Bone marrow (tissue), 2 donors: ENCODE measurements around the gene DNAAF3.

ENCODE experiments used
- DNase-seq, 2 donors: peaks; one replicate each; lab custom pipeline; 2025; lab: John Stamatoyannopoulos, UW

The DNAAF3 gene

DNA sequence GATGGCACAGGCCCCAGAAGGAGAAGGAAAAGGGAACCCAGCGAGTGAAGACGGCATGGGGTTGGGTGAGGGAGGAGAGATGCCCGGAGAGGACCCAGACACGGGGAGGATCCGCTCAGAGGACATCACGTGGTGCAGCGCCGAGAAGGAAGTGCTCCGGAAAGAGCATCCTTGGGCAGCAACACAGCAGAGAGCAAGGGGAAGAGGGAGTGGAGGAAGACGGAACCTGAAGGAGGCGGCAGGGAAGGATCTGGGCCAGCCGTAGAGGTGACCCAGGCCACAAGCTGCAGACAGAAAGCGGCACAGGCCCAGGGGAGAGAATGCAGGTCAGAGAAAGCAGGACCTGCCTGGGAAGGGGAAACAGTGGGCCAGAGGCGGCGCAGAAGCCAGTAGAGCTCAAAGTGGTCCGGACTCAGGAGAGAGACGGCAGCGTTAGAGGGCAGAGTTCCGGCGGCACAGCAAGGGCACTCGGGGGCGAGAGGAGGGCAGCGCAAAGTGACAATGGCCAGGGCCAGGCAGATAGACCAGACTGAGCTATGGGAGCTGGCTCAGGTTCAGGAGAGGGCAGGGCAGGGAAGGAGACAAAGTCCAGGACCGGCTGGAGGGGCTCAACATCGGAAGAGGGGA lies 50.1 kb downstream of the DNAAF3 start:
- peak; percentile 27 to 36 for DNase-seq

DNA sequence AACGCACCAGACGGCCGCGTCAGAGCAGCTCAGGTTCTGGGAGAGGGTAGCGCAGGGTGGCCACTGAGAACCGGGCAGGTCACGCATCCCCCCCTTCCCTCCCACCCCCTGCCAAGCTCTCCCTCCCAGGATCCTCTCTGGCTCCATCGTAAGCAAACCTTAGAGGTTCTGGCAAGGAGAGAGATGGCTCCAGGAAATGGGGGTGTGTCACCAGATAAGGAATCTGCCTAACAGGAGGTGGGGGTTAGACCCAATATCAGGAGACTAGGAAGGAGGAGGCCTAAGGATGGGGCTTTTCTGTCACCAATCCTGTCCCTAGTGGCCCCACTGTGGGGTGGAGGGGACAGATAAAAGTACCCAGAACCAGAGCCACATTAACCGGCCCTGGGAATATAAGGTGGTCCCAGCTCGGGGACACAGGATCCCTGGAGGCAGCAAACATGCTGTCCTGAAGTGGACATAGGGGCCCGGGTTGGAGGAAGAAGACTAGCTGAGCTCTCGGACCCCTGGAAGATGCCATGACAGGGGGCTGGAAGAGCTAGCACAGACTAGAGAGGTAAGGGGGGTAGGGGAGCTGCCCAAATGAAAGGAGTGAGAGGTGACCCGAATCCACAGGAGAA lies 50.9 kb downstream of the DNAAF3 start:
- DNase-seq, result no peak

DNA sequence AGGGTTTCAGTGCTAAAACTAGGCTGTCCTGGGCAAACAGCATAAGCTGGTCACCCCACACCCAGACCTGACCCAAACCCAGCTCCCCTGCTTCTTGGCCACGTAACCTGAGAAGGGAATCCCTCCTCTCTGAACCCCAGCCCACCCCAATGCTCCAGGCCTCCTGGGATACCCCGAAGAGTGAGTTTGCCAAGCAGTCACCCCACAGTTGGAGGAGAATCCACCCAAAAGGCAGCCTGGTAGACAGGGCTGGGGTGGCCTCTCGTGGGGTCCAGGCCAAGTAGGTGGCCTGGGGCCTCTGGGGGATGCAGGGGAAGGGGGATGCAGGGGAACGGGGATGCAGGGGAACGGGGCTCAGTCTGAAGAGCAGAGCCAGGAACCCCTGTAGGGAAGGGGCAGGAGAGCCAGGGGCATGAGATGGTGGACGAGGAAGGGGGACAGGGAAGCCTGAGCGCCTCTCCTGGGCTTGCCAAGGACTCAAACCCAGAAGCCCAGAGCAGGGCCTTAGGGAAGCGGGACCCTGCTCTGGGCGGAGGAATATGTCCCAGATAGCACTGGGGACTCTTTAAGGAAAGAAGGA lies 51.8 kb downstream of the DNAAF3 start:
- DNase-seq, result no peak

DNA sequence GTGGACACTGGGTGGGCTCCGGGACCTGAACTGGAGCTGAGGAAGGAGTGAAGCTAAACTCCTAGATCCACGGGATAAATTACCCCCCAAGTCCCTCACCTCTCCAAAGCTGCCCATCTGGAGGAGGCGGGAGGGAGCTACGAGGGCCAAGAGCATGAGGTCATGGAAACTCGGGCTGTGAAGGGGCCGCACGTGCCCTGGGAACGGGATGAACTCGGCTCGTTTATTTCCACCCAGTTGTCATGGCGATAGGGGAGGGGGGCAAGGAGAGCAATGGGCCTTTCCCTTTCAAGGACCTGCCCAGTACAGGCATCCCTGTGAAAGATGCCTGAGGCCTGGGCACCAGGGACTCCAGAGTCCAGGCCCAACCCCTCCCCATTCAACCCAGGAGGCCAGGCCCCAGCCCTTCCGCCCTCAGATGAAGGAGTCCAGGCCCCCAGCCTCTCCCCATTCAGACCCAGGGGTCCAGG lies 52.8 kb downstream of the DNAAF3 start:
- no peak for DNase-seq

DNA sequence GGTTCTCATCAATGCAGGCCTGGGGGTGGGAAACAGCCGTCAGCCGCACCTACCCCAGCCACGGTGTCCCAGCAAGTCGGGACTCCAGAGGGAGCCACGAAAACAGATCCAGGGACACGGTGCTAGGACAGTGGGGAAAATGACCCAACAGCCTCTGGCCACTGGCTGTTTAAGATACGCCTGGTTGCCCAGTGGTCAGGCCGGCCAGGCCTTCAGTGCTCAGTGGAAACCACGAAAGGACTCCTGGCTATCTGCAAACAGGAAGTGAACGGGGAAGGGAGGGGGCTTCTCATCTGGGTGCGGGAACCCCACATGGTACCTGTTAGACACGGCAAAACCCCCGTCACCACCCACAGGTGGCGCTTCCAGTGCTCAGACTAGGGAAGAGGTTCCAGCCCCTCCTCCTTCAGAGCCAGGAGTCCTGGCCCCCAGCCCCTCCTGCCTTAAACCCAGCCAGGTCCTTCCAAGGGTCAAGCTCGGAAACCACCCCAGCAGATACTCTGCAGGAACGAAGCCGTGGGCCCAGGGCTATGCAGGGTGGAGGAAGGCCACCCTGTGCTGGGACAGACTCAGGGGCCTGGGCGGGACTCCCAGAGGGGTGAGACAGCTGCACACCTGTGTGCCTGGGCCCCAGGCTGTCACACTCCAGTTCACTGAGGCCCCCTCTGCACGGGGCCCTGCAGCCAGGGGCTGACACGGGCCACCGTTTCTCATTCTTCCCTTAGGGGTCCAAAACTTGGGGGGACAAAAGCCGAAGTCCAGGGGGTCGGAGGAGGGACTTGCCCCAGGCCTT lies 53.4 kb downstream of the DNAAF3 start:
- DNase-seq, result no peak

DNA sequence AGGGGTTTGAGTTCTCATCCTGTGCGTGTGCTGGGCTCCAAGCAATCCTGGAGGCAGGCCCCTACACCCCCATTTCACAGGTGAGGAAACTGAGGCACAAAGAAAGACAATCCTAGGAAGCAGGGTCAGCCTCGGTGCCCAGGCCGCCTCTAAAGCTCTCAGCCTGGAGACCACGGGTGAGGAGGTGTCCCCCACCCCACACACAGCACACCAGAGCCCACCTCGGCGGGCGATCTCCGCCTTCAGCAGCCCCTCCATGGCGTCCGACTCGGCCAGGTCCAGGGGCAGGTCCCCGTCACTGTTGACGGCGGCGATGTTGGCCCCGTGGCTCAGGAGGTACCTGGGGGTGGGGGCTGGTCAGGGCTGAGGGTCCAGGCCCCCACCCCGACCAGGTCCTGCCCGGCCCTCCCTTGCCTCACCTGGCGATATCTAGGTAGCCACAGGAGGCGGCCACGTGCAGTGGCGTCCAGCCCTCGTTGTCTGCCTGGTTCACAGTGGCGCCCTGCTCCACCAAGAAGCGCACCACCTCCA lies 54.1 kb downstream of the DNAAF3 start:
- DNase-seq, result no peak

DNA sequence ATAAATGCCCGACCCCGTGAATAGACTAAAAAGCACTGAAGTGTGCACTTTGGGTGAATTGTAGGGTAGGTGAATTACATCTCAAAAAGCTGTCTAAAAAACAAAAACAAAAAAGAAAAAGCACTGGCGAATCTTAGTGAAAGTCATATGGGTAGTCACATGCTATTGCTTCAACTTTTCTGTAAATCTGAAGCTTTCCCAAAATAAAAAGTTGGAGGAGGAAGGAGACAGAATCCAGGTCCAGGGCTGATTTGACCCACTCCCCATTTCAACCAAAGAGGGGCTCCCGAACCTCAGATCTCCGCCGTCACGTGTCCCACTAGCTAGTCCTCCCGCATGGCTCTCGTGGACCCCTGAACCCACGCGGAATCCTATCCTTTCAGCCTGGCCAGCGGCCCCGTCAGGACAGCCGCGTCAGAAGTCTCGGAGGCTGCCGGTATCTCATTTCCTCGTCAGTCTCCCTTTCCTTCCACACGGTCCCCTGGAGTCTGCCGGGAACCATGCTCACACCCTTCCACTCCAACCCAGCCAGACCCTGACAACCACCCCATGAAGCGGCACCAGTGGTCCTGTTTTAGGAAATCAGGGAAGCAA lies 55.1 kb downstream of the DNAAF3 start:
- no peak for DNase-seq

DNA sequence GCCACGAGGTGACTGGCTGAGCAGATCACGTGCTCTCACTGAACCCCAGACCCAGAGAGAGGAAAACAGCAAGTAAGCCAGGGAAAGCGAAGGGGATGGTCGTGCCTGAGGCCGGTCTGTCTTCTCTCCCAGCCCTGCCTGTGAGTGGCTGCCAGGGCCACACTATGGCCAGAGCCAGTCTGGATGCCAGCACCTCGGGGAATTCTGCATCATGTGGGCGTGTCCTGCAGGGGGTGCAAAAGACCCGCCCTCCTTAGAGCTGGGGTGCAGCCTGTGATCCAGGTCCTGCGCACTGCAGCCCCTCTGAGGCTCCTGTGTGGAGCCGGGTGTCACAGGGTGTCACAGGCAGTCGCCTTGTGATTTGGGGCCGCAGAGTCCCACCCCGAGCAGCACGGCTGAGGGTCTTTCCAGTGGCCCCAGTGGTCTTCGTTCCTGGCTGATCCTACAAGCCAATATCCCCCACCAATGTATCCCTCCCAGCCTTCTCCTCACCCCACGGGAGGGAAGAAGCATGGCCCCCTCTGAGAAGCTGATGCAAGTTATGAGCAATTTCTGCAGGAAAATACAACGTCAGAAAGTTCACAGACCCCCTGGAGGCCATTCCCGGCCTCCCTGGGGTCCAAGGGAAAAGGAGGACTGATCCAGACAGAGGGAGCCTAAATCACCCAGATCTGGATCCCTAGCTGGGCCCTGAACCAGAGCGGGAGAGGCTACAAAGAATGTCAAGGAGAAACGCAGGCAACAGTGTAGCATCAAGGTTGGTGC lies 56.7 kb downstream of the DNAAF3 start:
- no peak for DNase-seq
